Central memory CD8-positive, alpha-beta T cell (primary cell): ENCODE measurements around the gene ASB1.

Source experiments
- ATAC-seq: fragments of 150-1000 bp; cut with Tn5 transposase; replicated peaks from 2 replicates; pipeline ENCODE4 v1.10.0; 2022; ENCODE audit warnings: mild to moderate bottlenecking, moderate FRiP score, moderate number of reproducible peaks; ENCODE audit not compliant: poor library complexity, severe bottlenecking; ENCODE audit errors: extremely low read depth
- DNase-seq, 2 donors: peaks; one replicate each; pipeline ENCODE4 v3.0.0; 2021; ENCODE audit warnings: low spot score in 2 of 2
- H3K27ac Mint-ChIP-seq: one replicate; pipeline ENCODE4 v1.8.0; 2022; ENCODE audit warnings: low read depth, mild to moderate bottlenecking, moderate library complexity, mixed read lengths
- H3K27me3 Mint-ChIP-seq: one replicate; pipeline ENCODE4 v1.8.0; 2022; ENCODE audit warnings: mixed read lengths
- H3K36me3 Mint-ChIP-seq: one replicate; pipeline ENCODE4 v1.8.0; 2022; ENCODE audit warnings: mild to moderate bottlenecking, moderate library complexity, mixed read lengths; ENCODE audit not compliant: insufficient read depth
- H3K4me1 Mint-ChIP-seq: one replicate; pipeline ENCODE4 v1.8.0; 2022; ENCODE audit warnings: mixed read lengths
- H3K4me3 Mint-ChIP-seq: one replicate; pipeline ENCODE4 v1.8.0; 2022; ENCODE audit warnings: mild to moderate bottlenecking, moderate library complexity, mixed read lengths
- H3K9me3 Mint-ChIP-seq: one replicate; pipeline ENCODE4 v1.8.0; 2022; ENCODE audit warnings: mixed read lengths

The ASB1 gene

GRCh38 chr2:238407566-238407965, 19.2 kb upstream of the ASB1 start:
- no peaks in the 10 kb centered on the region for H3K36me3 Mint-ChIP-seq
- no peaks in the 10 kb centered on the region for H3K9me3 Mint-ChIP-seq
- no peak overlapping the region for H3K4me3 Mint-ChIP-seq
- no peak overlapping the region for H3K27ac Mint-ChIP-seq
- ATAC-seq: no peak
- H3K4me1 Mint-ChIP-seq: peaks cover 11% of the 10 kb centered on the region
- DNase-seq: no peak
- no peaks in the 10 kb centered on the region for H3K27me3 Mint-ChIP-seq

GRCh38 chr2:238408615-238409340, 17.9 kb upstream of the ASB1 start:
- DNase-seq: no peak
- no peak overlapping the region for H3K4me3 Mint-ChIP-seq
- H3K36me3 Mint-ChIP-seq: no peaks in the 10 kb centered on the region
- no peak for ATAC-seq
- H3K4me1 Mint-ChIP-seq: peaks cover 11% of the 10 kb centered on the region
- no peak overlapping the region for H3K27ac Mint-ChIP-seq
- no peaks in the 10 kb centered on the region for H3K27me3 Mint-ChIP-seq
- no peaks in the 10 kb centered on the region for H3K9me3 Mint-ChIP-seq

- no peaks in the 10 kb centered on the region for H3K27me3 Mint-ChIP-seq
- H3K36me3 Mint-ChIP-seq: no peaks in the 10 kb centered on the region
- H3K9me3 Mint-ChIP-seq: no peaks in the 10 kb centered on the region
- H3K4me1 Mint-ChIP-seq: peaks cover 11% of the 10 kb centered on the region
- no peak for DNase-seq
- ATAC-seq: no peak
- no peak overlapping the region for H3K4me3 Mint-ChIP-seq
- no peak overlapping the region for H3K27ac Mint-ChIP-seq
Measured at GRCh38 chr2:238409341-238410199, 17.2 kb upstream of the ASB1 start.

GRCh38 chr2:238412067-238412767, 14.5 kb upstream of the ASB1 start:
- no peak for DNase-seq
- H3K9me3 Mint-ChIP-seq: no peaks in the 10 kb centered on the region
- no peak overlapping the region for H3K4me3 Mint-ChIP-seq
- no peaks in the 10 kb centered on the region for H3K27me3 Mint-ChIP-seq
- ATAC-seq: no peak
- no peaks in the 10 kb centered on the region for H3K36me3 Mint-ChIP-seq
- no peaks in the 10 kb centered on the region for H3K4me1 Mint-ChIP-seq
- H3K27ac Mint-ChIP-seq: no peak overlapping the region

- Mint-ChIP-seq H3K36me3 (no peaks in the 10 kb centered on the region), H3K27ac (no peak overlapping the region), H3K27me3 (no peaks in the 10 kb centered on the region), H3K4me1 (no peaks in the 10 kb centered on the region), H3K4me3 (no peak overlapping the region), H3K9me3 (no peaks in the 10 kb centered on the region)
- DNase-seq: no peak
- ATAC-seq: no peak
Measured at GRCh38 chr2:238413368-238413767, 13.4 kb upstream of the ASB1 start.

GRCh38 chr2:238415036-238415764, 11.5 kb upstream of the ASB1 start:
- no peaks in the 10 kb centered on the region for H3K4me1 Mint-ChIP-seq
- no peak overlapping the region for H3K27ac Mint-ChIP-seq
- no peak overlapping the region for H3K4me3 Mint-ChIP-seq
- no peaks in the 10 kb centered on the region for H3K36me3 Mint-ChIP-seq
- ATAC-seq (no peak), DNase-seq (no peak)
- H3K27me3 Mint-ChIP-seq: no peaks in the 10 kb centered on the region
- H3K9me3 Mint-ChIP-seq: no peaks in the 10 kb centered on the region

GRCh38 chr2:238415893-238416292, 10.8 kb upstream of the ASB1 start:
- ATAC-seq: no peak
- Mint-ChIP-seq H3K27me3 (no peaks in the 10 kb centered on the region), H3K4me3 (no peak overlapping the region), H3K36me3 (no peaks in the 10 kb centered on the region), H3K9me3 (no peaks in the 10 kb centered on the region), H3K4me1 (no peaks in the 10 kb centered on the region), H3K27ac (no peak overlapping the region)
- no peak for DNase-seq

GRCh38 chr2:238418196-238418998, 8.3 kb upstream of the ASB1 start:
- H3K27ac Mint-ChIP-seq: peak overlapping the region; percentile 19
- no peak overlapping the region for H3K4me3 Mint-ChIP-seq
- ATAC-seq (no peak), DNase-seq (no peak)
- no peaks in the 10 kb centered on the region for H3K9me3 Mint-ChIP-seq
- no peaks in the 10 kb centered on the region for H3K36me3 Mint-ChIP-seq
- H3K27me3 Mint-ChIP-seq: no peaks in the 10 kb centered on the region
- no peaks in the 10 kb centered on the region for H3K4me1 Mint-ChIP-seq

GRCh38 chr2:238418999-238419546, 7.7 kb upstream of the ASB1 start:
- DNase-seq (no peak), ATAC-seq (no peak)
- Mint-ChIP-seq H3K27ac (no peak overlapping the region), H3K4me3 (no peak overlapping the region), H3K9me3 (no peaks in the 10 kb centered on the region), H3K36me3 (no peaks in the 10 kb centered on the region), H3K27me3 (no peaks in the 10 kb centered on the region), H3K4me1 (no peaks in the 10 kb centered on the region)

- Mint-ChIP-seq H3K27ac (no peak overlapping the region), H3K4me3 (no peak overlapping the region), H3K4me1 (peaks cover 2% of the 10 kb centered on the region), H3K36me3 (no peaks in the 10 kb centered on the region), H3K27me3 (no peaks in the 10 kb centered on the region), H3K9me3 (no peaks in the 10 kb centered on the region)
- DNase-seq (no peak), ATAC-seq (no peak)
Measured at GRCh38 chr2:238420442-238420841, 6.3 kb upstream of the ASB1 start.

GRCh38 chr2:238420878-238421694, 5.6 kb upstream of the ASB1 start:
- no peaks in the 10 kb centered on the region for H3K27me3 Mint-ChIP-seq
- ATAC-seq: no peak
- H3K4me3 Mint-ChIP-seq: no peak overlapping the region
- peaks cover 7% of the 10 kb centered on the region for H3K4me1 Mint-ChIP-seq
- no peak overlapping the region for H3K27ac Mint-ChIP-seq
- H3K36me3 Mint-ChIP-seq: peaks cover 1% of the 10 kb centered on the region
- no peaks in the 10 kb centered on the region for H3K9me3 Mint-ChIP-seq
- no peak for DNase-seq
